PC-3 (cell line): ENCODE data around the gene NPAS2.

Experiments
- EZH2 ChIP-seq: fragments of 300-600 bp; sonication (generic); IDR thresholded peaks from one replicate; pipeline ENCODE4 v1.6.1; 2017; ENCODE audit warnings: antibody characterized with exemption, mild to moderate bottlenecking, low read length; ENCODE audit not compliant: unreplicated experiment
- EZH2phosphoT487 ChIP-seq: fragments of 300-600 bp; sonication (generic); IDR thresholded peaks from 2 replicates; pipeline ENCODE4 v1.6.1; 2018; ENCODE audit warnings: mild to moderate bottlenecking, antibody characterized with exemption, low read length, borderline replicate concordance
- TF ChIP-seq, protein P1 (sequence below): fragments of 300-600 bp; sonication (generic); conservative IDR thresholded peaks from 2 replicates; pipeline ENCODE4 v1.5.1; 2017; ENCODE audit warnings: antibody characterized with exemption, low read depth, mild to moderate bottlenecking, low read length

- TF ChIP-seq, protein P1, sequence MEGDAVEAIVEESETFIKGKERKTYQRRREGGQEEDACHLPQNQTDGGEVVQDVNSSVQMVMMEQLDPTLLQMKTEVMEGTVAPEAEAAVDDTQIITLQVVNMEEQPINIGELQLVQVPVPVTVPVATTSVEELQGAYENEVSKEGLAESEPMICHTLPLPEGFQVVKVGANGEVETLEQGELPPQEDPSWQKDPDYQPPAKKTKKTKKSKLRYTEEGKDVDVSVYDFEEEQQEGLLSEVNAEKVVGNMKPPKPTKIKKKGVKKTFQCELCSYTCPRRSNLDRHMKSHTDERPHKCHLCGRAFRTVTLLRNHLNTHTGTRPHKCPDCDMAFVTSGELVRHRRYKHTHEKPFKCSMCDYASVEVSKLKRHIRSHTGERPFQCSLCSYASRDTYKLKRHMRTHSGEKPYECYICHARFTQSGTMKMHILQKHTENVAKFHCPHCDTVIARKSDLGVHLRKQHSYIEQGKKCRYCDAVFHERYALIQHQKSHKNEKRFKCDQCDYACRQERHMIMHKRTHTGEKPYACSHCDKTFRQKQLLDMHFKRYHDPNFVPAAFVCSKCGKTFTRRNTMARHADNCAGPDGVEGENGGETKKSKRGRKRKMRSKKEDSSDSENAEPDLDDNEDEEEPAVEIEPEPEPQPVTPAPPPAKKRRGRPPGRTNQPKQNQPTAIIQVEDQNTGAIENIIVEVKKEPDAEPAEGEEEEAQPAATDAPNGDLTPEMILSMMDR: no peak
- TF ChIP-seq EZH2: no peak
- no peak for TF ChIP-seq EZH2phosphoT487
These were observed 14.3 kb downstream of the NPAS2 start for GRCh38 chr2:100834221-100834620.
